ENCODE measurements around the gene SH3RF2.

The SH3RF2 gene

GRCh38 chr5:146047396-146047795 lies 111.0 kb downstream of the SH3RF2 start:
- no peak overlapping the region for H3K4me3 ChIP-seq (ENCODE audit: low read length)
- no peak overlapping the region for H3K27ac ChIP-seq (ENCODE audit: low read depth, low read length)
- no peaks in the 10 kb centered on the region for H3K36me3 ChIP-seq (ENCODE audit: insufficient read depth, low read length)
- no peak overlapping the region for H3K9ac ChIP-seq (ENCODE audit: low read depth, low read length)
- no peaks in the 10 kb centered on the region for H3K4me1 ChIP-seq (ENCODE audit: insufficient read depth, low read length)
- H3K27me3 ChIP-seq (ENCODE audit: insufficient read depth, low read length) = no peaks in the 10 kb centered on the region
- WGBS = 96% methylated on average over 4 of the region's 4 CpGs
- H3K9me3 ChIP-seq (ENCODE audit: insufficient read depth, low read depth, low read length) = no peaks in the 10 kb centered on the region

GRCh38 chr5:146048994-146049703 lies 112.8 kb downstream of the SH3RF2 start:
- Histone ChIP-seq H3K4me1 (ENCODE audit: insufficient read depth, low read length) (no peaks in the 10 kb centered on the region), H3K9ac (ENCODE audit: low read depth, low read length) (no peak overlapping the region; the same call in 1 of the 2 replicates), H3K27me3 (ENCODE audit: insufficient read depth, low read length) (no peaks in the 10 kb centered on the region), H3K4me3 (ENCODE audit: low read length) (no peak overlapping the region), H3K9me3 (ENCODE audit: insufficient read depth, low read depth, low read length) (no peaks in the 10 kb centered on the region), H3K27ac (ENCODE audit: low read depth, low read length) (no peak overlapping the region), H3K36me3 (ENCODE audit: insufficient read depth, low read length) (no peaks in the 10 kb centered on the region)
- WGBS = 80% methylated on average over 15 of the region's 15 CpGs

GRCh38 chr5:146049704-146050026 lies 113.3 kb downstream of the SH3RF2 start:
- Histone ChIP-seq H3K27ac (ENCODE audit: low read depth, low read length) (no peak overlapping the region), H3K27me3 (ENCODE audit: insufficient read depth, low read length) (no peaks in the 10 kb centered on the region), H3K9me3 (ENCODE audit: insufficient read depth, low read depth, low read length) (no peaks in the 10 kb centered on the region), H3K4me1 (ENCODE audit: insufficient read depth, low read length) (no peaks in the 10 kb centered on the region), H3K36me3 (ENCODE audit: insufficient read depth, low read length) (no peaks in the 10 kb centered on the region), H3K4me3 (ENCODE audit: low read length) (no peak overlapping the region), H3K9ac (ENCODE audit: low read depth, low read length) (no peak overlapping the region)
- WGBS = 77% methylated on average over 3 of the region's 3 CpGs

- no peak overlapping the region for H3K4me3 ChIP-seq (ENCODE audit: low read length)
- no peaks in the 10 kb centered on the region for H3K36me3 ChIP-seq (ENCODE audit: insufficient read depth, low read length)
- H3K4me1 ChIP-seq (ENCODE audit: insufficient read depth, low read length) = no peaks in the 10 kb centered on the region
- H3K27ac ChIP-seq (ENCODE audit: low read depth, low read length) = no peak overlapping the region
- no peak overlapping the region for H3K9ac ChIP-seq (ENCODE audit: low read depth, low read length)
- no peaks in the 10 kb centered on the region for H3K9me3 ChIP-seq (ENCODE audit: insufficient read depth, low read depth, low read length)
- no peaks in the 10 kb centered on the region for H3K27me3 ChIP-seq (ENCODE audit: insufficient read depth, low read length)
- 84% methylated on average over 5 of the region's 5 CpGs for WGBS
Observed at GRCh38 chr5:146050086-146050485, 113.7 kb downstream of the SH3RF2 start.

GRCh38 chr5:146051678-146052077 lies 115.3 kb downstream of the SH3RF2 start:
- H3K27me3 ChIP-seq (ENCODE audit: insufficient read depth, low read length) = no peaks in the 10 kb centered on the region

GRCh38 chr5:146052780-146053179 lies 116.4 kb downstream of the SH3RF2 start:
- H3K9ac ChIP-seq (ENCODE audit: low read depth, low read length) = no peak overlapping the region
- no peaks in the 10 kb centered on the region for H3K27me3 ChIP-seq (ENCODE audit: insufficient read depth, low read length)
- no peaks in the 10 kb centered on the region for H3K4me1 ChIP-seq (ENCODE audit: insufficient read depth, low read length)
- no peak overlapping the region for H3K4me3 ChIP-seq (ENCODE audit: low read length)
- no peaks in the 10 kb centered on the region for H3K9me3 ChIP-seq (ENCODE audit: insufficient read depth, low read depth, low read length)
- no peaks in the 10 kb centered on the region for H3K36me3 ChIP-seq (ENCODE audit: insufficient read depth, low read length)
- H3K27ac ChIP-seq (ENCODE audit: low read depth, low read length) = no peak overlapping the region

More at GRCh38 chr5:146051678-146052077, 115.3 kb downstream of the SH3RF2 start:
- H3K4me1 ChIP-seq (ENCODE audit: insufficient read depth, low read length) = no peaks in the 10 kb centered on the region
- H3K9me3 ChIP-seq (ENCODE audit: insufficient read depth, low read depth, low read length) = no peaks in the 10 kb centered on the region
- no peak overlapping the region for H3K9ac ChIP-seq (ENCODE audit: low read depth, low read length)
- H3K36me3 ChIP-seq (ENCODE audit: insufficient read depth, low read length) = no peaks in the 10 kb centered on the region
- 86% methylated on average over 3 of the region's 3 CpGs for whole genome bisulfite sequencing
- no peak overlapping the region for H3K27ac ChIP-seq (ENCODE audit: low read depth, low read length)
- no peak overlapping the region for H3K4me3 ChIP-seq (ENCODE audit: low read length)

GRCh38 chr5:146055432-146055831 lies 119.1 kb downstream of the SH3RF2 start:
- H3K9ac ChIP-seq (ENCODE audit: low read depth, low read length) = no peak overlapping the region
- 100% methylated on average over 1 of the region's 2 CpGs for WGBS
- no peak overlapping the region for H3K4me3 ChIP-seq (ENCODE audit: low read length)

GRCh38 chr5:146059460-146060220 lies 123.3 kb downstream of the SH3RF2 start:
- Histone ChIP-seq H3K27ac (ENCODE audit: low read depth, low read length) (no peak overlapping the region), H3K4me3 (ENCODE audit: low read length) (no peak overlapping the region), H3K36me3 (ENCODE audit: insufficient read depth, low read length) (no peaks in the 10 kb centered on the region), H3K9me3 (ENCODE audit: insufficient read depth, low read depth, low read length) (no peaks in the 10 kb centered on the region), H3K4me1 (ENCODE audit: insufficient read depth, low read length) (no peaks in the 10 kb centered on the region), H3K9ac (ENCODE audit: low read depth, low read length) (no peak overlapping the region), H3K27me3 (ENCODE audit: insufficient read depth, low read length) (no peaks in the 10 kb centered on the region)
- 93% methylated on average over 16 of the region's 22 CpGs for WGBS

More at GRCh38 chr5:146055432-146055831, 119.1 kb downstream of the SH3RF2 start:
- Histone ChIP-seq H3K27me3 (ENCODE audit: insufficient read depth, low read length) (no peaks in the 10 kb centered on the region), H3K9me3 (ENCODE audit: insufficient read depth, low read depth, low read length) (no peaks in the 10 kb centered on the region), H3K36me3 (ENCODE audit: insufficient read depth, low read length) (no peaks in the 10 kb centered on the region), H3K4me1 (ENCODE audit: insufficient read depth, low read length) (no peaks in the 10 kb centered on the region), H3K27ac (ENCODE audit: low read depth, low read length) (no peak overlapping the region)

- Histone ChIP-seq H3K36me3 (ENCODE audit: insufficient read depth, low read length) (no peaks in the 10 kb centered on the region), H3K27me3 (ENCODE audit: insufficient read depth, low read length) (no peaks in the 10 kb centered on the region), H3K9me3 (ENCODE audit: insufficient read depth, low read depth, low read length) (no peaks in the 10 kb centered on the region), H3K9ac (ENCODE audit: low read depth, low read length) (no peak overlapping the region), H3K4me1 (ENCODE audit: insufficient read depth, low read length) (no peaks in the 10 kb centered on the region), H3K27ac (ENCODE audit: low read depth, low read length) (no peak overlapping the region), H3K4me3 (ENCODE audit: low read length) (no peak overlapping the region)
- 95% methylated on average over 5 of the region's 5 CpGs for WGBS
Observed at GRCh38 chr5:146060221-146060585, 123.8 kb downstream of the SH3RF2 start.

GRCh38 chr5:146066968-146067367 lies 130.6 kb downstream of the SH3RF2 start:
- WGBS = 92% methylated on average over 8 of the region's 8 CpGs
- Histone ChIP-seq H3K27ac (ENCODE audit: low read depth, low read length) (no peak overlapping the region), H3K9me3 (ENCODE audit: insufficient read depth, low read depth, low read length) (no peaks in the 10 kb centered on the region), H3K27me3 (ENCODE audit: insufficient read depth, low read length) (peaks cover 8% of the 10 kb centered on the region; the same call in 1 of the 2 replicates), H3K36me3 (ENCODE audit: insufficient read depth, low read length) (no peaks in the 10 kb centered on the region), H3K9ac (ENCODE audit: low read depth, low read length) (no peak overlapping the region), H3K4me1 (ENCODE audit: insufficient read depth, low read length) (no peaks in the 10 kb centered on the region), H3K4me3 (ENCODE audit: low read length) (no peak overlapping the region)

GRCh38 chr5:146068206-146068605 lies 131.8 kb downstream of the SH3RF2 start:
- no peak overlapping the region for H3K4me3 ChIP-seq (ENCODE audit: low read length)
- no peak overlapping the region for H3K9ac ChIP-seq (ENCODE audit: low read depth, low read length)
- no peaks in the 10 kb centered on the region for H3K36me3 ChIP-seq (ENCODE audit: insufficient read depth, low read length)
- H3K27me3 ChIP-seq (ENCODE audit: insufficient read depth, low read length) = peaks cover 10% of the 10 kb centered on the region; the same call in 1 of the 2 replicates
- WGBS = 94% methylated on average over 9 of the region's 9 CpGs
- H3K27ac ChIP-seq (ENCODE audit: low read depth, low read length) = no peak overlapping the region
- no peaks in the 10 kb centered on the region for H3K9me3 ChIP-seq (ENCODE audit: insufficient read depth, low read depth, low read length)
- peaks cover 8% of the 10 kb centered on the region for H3K4me1 ChIP-seq (ENCODE audit: insufficient read depth, low read length)

Measured in HUES64 (cell line).